Putamen (tissue), 1 donor: ENCODE measurements around the gene SLC35E3.

Source experiments
- DNase-seq: peaks from one replicate; pipeline ENCODE4 v3.0.0-alpha.2; 2016; ENCODE audit warnings: low spot score

Gene SLC35E3

GRCh38 chr12:68771223-68771925 lies 25.4 kb downstream of the SLC35E3 start:
- DNase-seq: no peak

- DNase-seq: no peak
These were observed 26.7 kb downstream of the SLC35E3 start for GRCh38 chr12:68772714-68773113.

- DNase-seq: no peak
These were observed 27.6 kb downstream of the SLC35E3 start for GRCh38 chr12:68773582-68773981.

GRCh38 chr12:68775121-68775630 lies 29.2 kb downstream of the SLC35E3 start:
- DNase-seq: no peak

GRCh38 chr12:68776976-68777610 lies 31.1 kb downstream of the SLC35E3 start:
- no peak for DNase-seq

GRCh38 chr12:68779280-68779679 lies 33.3 kb downstream of the SLC35E3 start:
- DNase-seq: no peak

GRCh38 chr12:68780731-68781130 lies 34.8 kb downstream of the SLC35E3 start:
- no peak for DNase-seq

- no peak for DNase-seq
These were observed 35.8 kb downstream of the SLC35E3 start for GRCh38 chr12:68781728-68782127.

- no peak for DNase-seq
These were observed 38.0 kb downstream of the SLC35E3 start for GRCh38 chr12:68784015-68784414.

- no peak for DNase-seq
These were observed 39.4 kb downstream of the SLC35E3 start for GRCh38 chr12:68785358-68785757.

- DNase-seq: no peak
These were observed 39.8 kb downstream of the SLC35E3 start for GRCh38 chr12:68785823-68786222.

GRCh38 chr12:68786929-68787328 lies 41.0 kb downstream of the SLC35E3 start:
- no peak for DNase-seq

GRCh38 chr12:68788554-68789143 lies 42.7 kb downstream of the SLC35E3 start:
- DNase-seq: no peak

- DNase-seq: no peak
These were observed 43.3 kb downstream of the SLC35E3 start for GRCh38 chr12:68789144-68789878.

- no peak for DNase-seq
These were observed 44.3 kb downstream of the SLC35E3 start for GRCh38 chr12:68790081-68790951.

GRCh38 chr12:68790952-68791234 lies 44.9 kb downstream of the SLC35E3 start:
- DNase-seq: no peak

- no peak for DNase-seq
These were observed 46.0 kb downstream of the SLC35E3 start for GRCh38 chr12:68791897-68792481.

- DNase-seq: no peak
These were observed 47.0 kb downstream of the SLC35E3 start for GRCh38 chr12:68792952-68793351.

- DNase-seq: no peak
These were observed 47.5 kb downstream of the SLC35E3 start for GRCh38 chr12:68793436-68793835.

GRCh38 chr12:68793975-68794652 lies 48.1 kb downstream of the SLC35E3 start:
- no peak for DNase-seq
